GM12878 (cell line): ENCODE results near the gene ZNF181. TPM values are rescaled to one million over a fixed set of nuclear protein-coding genes. Genes with fewer than 3 reads are reported as not detected.

Experiments
- ATAC-seq: fragments of 200-7000 bp; cut with Tn5 transposase; 3 replicates; pipeline ENCODE4 v1.9.1; 2020; ENCODE audit warnings: mild to moderate bottlenecking, moderate library complexity
- BruUV-seq: library from RNA; stranded (reverse); fragments of 400-500 nt; replicated peaks from 2 replicates; lab custom pipeline; 2021; lab: Mats Ljungman, UMichigan
- CTCF ChIA-PET: fragments of 300-600 bp; sonication (Branson Sonifier 250); formaldehyde crosslinking; extraction: SDS; loops from one replicate; lab custom pipeline; 2021; ENCODE audit warnings: inconsistent platforms; lab: Yijun Ruan, JAX
- POLR2A ChIA-PET: fragments of 350-600 bp; formaldehyde crosslinking; extraction: SDS; loops from one replicate; lab custom pipeline; 2021; ENCODE audit warnings: inconsistent platforms; lab: Charles Lee
- RAD21 ChIA-PET: fragments of 300-600 bp; sonication (Branson Sonifier 250); formaldehyde crosslinking; loops from one replicate; lab custom pipeline; 2023; ENCODE audit warnings: antibody characterized with exemption; ENCODE audit not compliant: unreplicated experiment; lab: Charles Lee
- SMC1A ChIA-PET: fragments of 300-600 bp; sonication (Branson Sonifier 250); formaldehyde crosslinking; loops from one replicate; lab custom pipeline; 2023; ENCODE audit not compliant: unreplicated experiment, uncharacterized antibody; lab: Charles Lee
- DNase-seq: peaks from one replicate; pipeline ENCODE4 v3.0.0-alpha.2; 2011; ENCODE audit warnings: low read depth, low spot score
- FAIRE-seq: peaks from 3 replicates; lab custom pipeline; 2011; peaks lifted over from hg19 to GRCh38; lab: Jason Lieb, UNC
- H2AFZ ChIP-seq: 2 replicates; pipeline ENCODE4 v1.6.0; 2011; ENCODE audit warnings: low read depth, low read length, control low read depth; ENCODE audit not compliant: control insufficient read depth
- H3K27ac ChIP-seq: 2 replicates; pipeline ENCODE4 v1.5.1; 2011; ENCODE audit warnings: control low read depth; ENCODE audit not compliant: control insufficient read depth, insufficient read depth
- H3K27me3 ChIP-seq, 2 experiments: replicated peaks in 1 of 2; 2 replicates each; pipeline versions ENCODE4 v1.6.0 to v1.6.1; 2011; ENCODE audit warnings: low read length in 1 of 2; ENCODE audit not compliant: control insufficient read depth in 2 of 2, insufficient read depth in 2 of 2
- H3K36me3 ChIP-seq, 2 experiments: 2 replicates each; pipeline ENCODE4 v1.5.1; 2011; ENCODE audit warnings: low read length in 1 of 2; ENCODE audit not compliant: control insufficient read depth in 2 of 2, insufficient read depth in 2 of 2
- H3K4me1 ChIP-seq: 2 replicates; pipeline ENCODE4 v1.6.1; 2011; ENCODE audit warnings: mild to moderate bottlenecking, low read length, moderate library complexity, mixed read lengths; ENCODE audit not compliant: control insufficient read depth, insufficient read depth
- H3K4me2 ChIP-seq: 2 replicates; pipeline ENCODE4 v1.6.0; 2011; ENCODE audit warnings: control low read depth; ENCODE audit not compliant: control insufficient read depth, insufficient read depth
- H3K4me3 ChIP-seq: fragments of 200-600 bp; sonication (generic); 2 replicates; pipeline ENCODE4 v1.5.1; 2016
- H3K79me2 ChIP-seq: 2 replicates; pipeline ENCODE4 v1.6.0; 2011; ENCODE audit warnings: low read length; ENCODE audit not compliant: control insufficient read depth, insufficient read depth
- H3K9ac ChIP-seq: 2 replicates; pipeline ENCODE4 v1.8.0; 2011; ENCODE audit warnings: low read length, control low read depth, mixed read lengths; ENCODE audit not compliant: control insufficient read depth, insufficient read depth
- H3K9me3 ChIP-seq: replicated peaks from 3 replicates; pipeline ENCODE4 v1.5.1; 2011; ENCODE audit warnings: mild to moderate bottlenecking, low read length; ENCODE audit not compliant: control insufficient read depth, insufficient read depth
- H4K20me1 ChIP-seq: 2 replicates; pipeline ENCODE4 v1.6.0; 2011; ENCODE audit not compliant: control insufficient read depth, insufficient read depth
- DPF2 ChIP-seq: fragments of 450-650 bp; IDR thresholded peaks from 2 replicates; pipeline ENCODE4 v1.6.1; 2017; ENCODE audit warnings: mild to moderate bottlenecking
- ZNF622 ChIP-seq: fragments of 450-650 bp; IDR thresholded peaks from 2 replicates; pipeline ENCODE4 v1.6.1; 2017; ENCODE audit warnings: mild to moderate bottlenecking, inconsistent platforms
- WGBS: methylation state at CpG from one replicate; pipeline ENCODE4 v1.1.6; 2016; ENCODE audit warnings: low lambda C conversion rate; ENCODE audit not compliant: insufficient replicate concordance, insufficient coverage; ENCODE audit errors: missing lambda C conversion rate; 5-methylcytosine and 5-hydroxymethylcytosine counted together
- in situ Hi-C: fragments of 300-500 bp; cut with MboI; formaldehyde crosslinking; loops from 9 replicates; pipeline ENCODE4 v1.14.3; 2018; ENCODE audit warnings: mixed read lengths
- intact Hi-C: fragments of 100-400 bp; cut with micrococcal nuclease; formaldehyde crosslinking; loops from one replicate; pipeline ENCODE4 v1.14.2; 2022; ENCODE audit not compliant: unreplicated experiment
- polyA plus RNA-seq, 11 experiments: library from polyadenylated mRNA; depleted of rRNA in 4 of 11; unstranded in 6 of 11; stranded (reverse) in 5 of 11; fragments of >200 nt; fragmentation: Nextera tagmentation in 4 of 11; fragmentation: Illumina TruSeq in 1 of 11; extraction: Ambion mirVana in 4 of 11; extraction: Trizol in 1 of 11; gene quantifications; 1 replicate in 1 of 11; 2 replicates in 10 of 11; pipeline versions ENCODE4 v1.2.1 to v1.2.3, GENCODE V29; 2011 to 2016; ENCODE audit warnings: inconsistent platforms in 2 of 11, missing spikeins in 2 of 11, low read depth in 1 of 11
- total RNA-seq, 4 experiments: library from RNA; depleted of rRNA in 3 of 4; stranded (reverse); fragments of >200 nt in 3 of 4; fragmentation: Illumina TruSeq in 1 of 4; extraction: Trizol in 1 of 4; gene quantifications; 2 replicates each; pipeline versions ENCODE4 v1.2.1 to v1.2.3, GENCODE V29; 2013 to 2021
- TF ChIP-seq, protein P1 (sequence below): IDR thresholded peaks from 2 replicates; pipeline ENCODE4 v1.6.1; 2012; ENCODE audit warnings: mild to moderate bottlenecking, low read depth, low read length

The ZNF181 gene
- total and polyA plus RNA-seq, 10 of the 15 experiments (the other 5 are each of a cell fraction or from before 2014, with no cell fraction given): 2.1 to 10.3 (median 8.1) TPM

DNA sequence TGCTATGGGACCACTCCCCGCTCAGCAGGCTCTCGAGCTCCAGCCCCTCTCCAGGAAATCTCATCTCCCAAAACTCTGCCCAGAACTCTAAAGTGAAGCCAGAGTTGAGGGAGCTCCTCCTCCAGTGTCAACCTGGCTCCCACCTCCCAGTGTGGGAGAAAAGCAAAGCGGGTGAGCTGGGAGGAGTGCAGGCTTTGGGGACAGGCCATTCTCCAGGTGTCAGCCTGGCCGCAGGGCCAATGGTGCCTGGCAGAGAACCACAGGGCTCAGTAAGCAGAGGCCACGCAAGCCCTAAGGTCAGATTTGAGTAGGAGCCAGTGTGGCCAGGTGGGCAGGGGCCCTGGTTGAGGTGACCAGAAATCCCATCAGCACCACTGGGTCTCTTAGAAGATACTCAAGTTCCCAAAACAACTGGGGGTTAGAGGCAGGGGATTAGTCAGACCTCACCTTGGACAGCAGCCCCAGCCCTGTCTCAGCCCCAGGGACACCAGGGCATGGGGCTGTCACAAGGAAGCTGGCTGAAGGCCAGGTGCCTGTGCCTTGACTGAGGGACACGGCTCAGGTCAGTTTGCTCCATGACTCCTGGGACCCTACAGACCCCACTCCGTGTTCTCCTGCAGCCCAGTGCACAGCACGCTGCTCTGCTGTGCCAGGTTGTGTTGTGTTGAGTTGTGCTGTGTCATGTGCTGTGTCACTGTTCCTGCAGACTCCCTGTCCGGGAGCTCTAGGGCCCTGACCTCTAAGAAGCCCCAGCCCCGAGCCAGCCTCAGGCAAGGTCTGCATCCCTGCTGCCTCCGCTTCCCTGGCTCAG is 2.8 kb upstream of the ZNF181 start:
- POLR2A ChIA-PET: interaction anchor here (0.6 kb wide), 1 partner anchor 1293 kb away, joined by 5 read pairs; no protein-coding TSS in a partner anchor
- DNase-seq (no peak), FAIRE-seq (no peak), ATAC-seq (no peak)
- CTCF ChIA-PET: no interaction called here
- Histone ChIP-seq H3K9me3 (no peaks in the 10 kb centered on the region), H3K4me2 (no peak overlapping the region), H3K4me3 (no peak overlapping the region), H2AFZ (no peak overlapping the region), H3K36me3 (no peaks in the 10 kb centered on the region), H4K20me1 (no peaks in the 10 kb centered on the region), H3K27me3 (no peaks in the 10 kb centered on the region), H3K27ac (no peak overlapping the region), H3K79me2 (no peaks in the 10 kb centered on the region), H3K4me1 (no peaks in the 10 kb centered on the region), H3K9ac (no peak overlapping the region)
- RAD21 ChIA-PET: no interaction called here
- SMC1A ChIA-PET: no interaction called here
- TF ChIP-seq, protein P1, sequence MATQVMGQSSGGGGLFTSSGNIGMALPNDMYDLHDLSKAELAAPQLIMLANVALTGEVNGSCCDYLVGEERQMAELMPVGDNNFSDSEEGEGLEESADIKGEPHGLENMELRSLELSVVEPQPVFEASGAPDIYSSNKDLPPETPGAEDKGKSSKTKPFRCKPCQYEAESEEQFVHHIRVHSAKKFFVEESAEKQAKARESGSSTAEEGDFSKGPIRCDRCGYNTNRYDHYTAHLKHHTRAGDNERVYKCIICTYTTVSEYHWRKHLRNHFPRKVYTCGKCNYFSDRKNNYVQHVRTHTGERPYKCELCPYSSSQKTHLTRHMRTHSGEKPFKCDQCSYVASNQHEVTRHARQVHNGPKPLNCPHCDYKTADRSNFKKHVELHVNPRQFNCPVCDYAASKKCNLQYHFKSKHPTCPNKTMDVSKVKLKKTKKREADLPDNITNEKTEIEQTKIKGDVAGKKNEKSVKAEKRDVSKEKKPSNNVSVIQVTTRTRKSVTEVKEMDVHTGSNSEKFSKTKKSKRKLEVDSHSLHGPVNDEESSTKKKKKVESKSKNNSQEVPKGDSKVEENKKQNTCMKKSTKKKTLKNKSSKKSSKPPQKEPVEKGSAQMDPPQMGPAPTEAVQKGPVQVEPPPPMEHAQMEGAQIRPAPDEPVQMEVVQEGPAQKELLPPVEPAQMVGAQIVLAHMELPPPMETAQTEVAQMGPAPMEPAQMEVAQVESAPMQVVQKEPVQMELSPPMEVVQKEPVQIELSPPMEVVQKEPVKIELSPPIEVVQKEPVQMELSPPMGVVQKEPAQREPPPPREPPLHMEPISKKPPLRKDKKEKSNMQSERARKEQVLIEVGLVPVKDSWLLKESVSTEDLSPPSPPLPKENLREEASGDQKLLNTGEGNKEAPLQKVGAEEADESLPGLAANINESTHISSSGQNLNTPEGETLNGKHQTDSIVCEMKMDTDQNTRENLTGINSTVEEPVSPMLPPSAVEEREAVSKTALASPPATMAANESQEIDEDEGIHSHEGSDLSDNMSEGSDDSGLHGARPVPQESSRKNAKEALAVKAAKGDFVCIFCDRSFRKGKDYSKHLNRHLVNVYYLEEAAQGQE: peak; percentile 32; the same call in 1 of the 2 replicates
- TF ChIP-seq ZNF622 (no peak), DPF2 (no peak)
- BruUV-seq: no TSS peak
- intact Hi-C loops (loop anchor here (5.0 kb wide), 1 partner anchor 41 kb away; the partner anchor contains the start of gene ZNF599), in situ Hi-C loops (no loop called here)
- 57% methylated on average over 10 of the region's 11 CpGs for WGBS
